Suprapubic skin (tissue), 4 donors: ENCODE data around the gene TMEM59L. TPM values are rescaled to one million over a fixed set of nuclear protein-coding genes. Genes with fewer than 3 reads are reported as not detected.

Experiments
- DNase-seq, 2 donors: peaks; one replicate each; pipeline ENCODE4 v3.0.0-alpha.2; 2019; ENCODE audit warnings: low spot score in 2 of 2
- H3K27ac ChIP-seq: fragments of 200-600 bp; sonication (generic); one replicate; pipeline ENCODE4 v1.5.1; 2019
- H3K27me3 ChIP-seq: fragments of 200-600 bp; sonication (generic); one replicate; pipeline ENCODE4 v1.5.1; 2019
- H3K36me3 ChIP-seq: fragments of 200-600 bp; sonication (generic); one replicate; pipeline ENCODE4 v1.5.1; 2019
- H3K4me1 ChIP-seq: fragments of 200-600 bp; sonication (generic); one replicate; pipeline ENCODE4 v1.5.1; 2019
- H3K4me3 ChIP-seq: fragments of 200-600 bp; sonication (generic); one replicate; pipeline ENCODE4 v1.5.1; 2019; ENCODE audit warnings: mild to moderate bottlenecking
- H3K9me3 ChIP-seq: fragments of 200-600 bp; sonication (generic); one replicate; pipeline ENCODE4 v1.5.1; 2019
- CTCF ChIP-seq, 2 donors: fragments of 200-600 bp in 1 of 2; fragments of 450-650 bp in 1 of 2; sonication (generic) in 1 of 2; IDR thresholded peaks; one replicate each; pipeline ENCODE4 v1.5.1; 2016 to 2019; ENCODE audit warnings: antibody characterized with exemption in 2 of 2, mild to moderate bottlenecking in 1 of 2, moderate library complexity in 1 of 2
- EP300 ChIP-seq: sonication (generic); formaldehyde crosslinking; IDR thresholded peaks from one replicate; pipeline ENCODE4 v1.6.1; 2017; ENCODE audit warnings: antibody characterized with exemption
- POLR2A ChIP-seq, 2 donors: fragments of 450-650 bp; IDR thresholded peaks; one replicate each; pipeline ENCODE4 v1.6.1; 2017; ENCODE audit warnings: antibody characterized with exemption in 2 of 2, mild to moderate bottlenecking in 2 of 2, moderate library complexity in 2 of 2
- POLR2AphosphoS5 ChIP-seq, 3 donors: sonication (generic); formaldehyde crosslinking; IDR thresholded peaks; one replicate each; pipeline ENCODE4 v1.6.1; 2017; ENCODE audit warnings: antibody characterized with exemption in 3 of 3
- WGBS: methylation state at CpG from one replicate; pipeline ENCODE4 v1.1.5; 2018; 5-methylcytosine and 5-hydroxymethylcytosine counted together
- total RNA-seq, 4 donors: library from RNA; depleted of rRNA; stranded (reverse); fragments of >200 nt; gene quantifications; one replicate each; pipeline ENCODE4 v1.1.0, GENCODE V29; 2016

TMEM59L gene
- total RNA-seq, 4 donors from 2014 or later: 0.49 to 1.4 (median 0.97) TPM

- no peak overlapping the region for H3K27ac ChIP-seq
- 95% methylated on average over 12 of the region's 12 CpGs for WGBS
- H3K27me3 ChIP-seq: no peaks in the 10 kb centered on the region
- H3K36me3 ChIP-seq: peaks cover 36% of the 10 kb centered on the region
- TF ChIP-seq POLR2A (IDR thresholded peaks at IDR 0.05) (no peak), CTCF (IDR thresholded peaks at IDR 0.05) (no peak), EP300 (no peak), POLR2AphosphoS5 (IDR thresholded peaks at IDR 0.05) (no peak)
- no peak for DNase-seq
- H3K9me3 ChIP-seq: no peaks in the 10 kb centered on the region
- no peak overlapping the region for H3K4me3 ChIP-seq
- peaks cover 11% of the 10 kb centered on the region for H3K4me1 ChIP-seq
Observed at GRCh38 chr19:18669524-18669817, 56.8 kb downstream of the TMEM59L start.

- Histone ChIP-seq H3K36me3 (peaks cover 36% of the 10 kb centered on the region), H3K4me1 (peaks cover 11% of the 10 kb centered on the region)
- whole genome bisulfite sequencing: 92% methylated on average over 11 of the region's 11 CpGs
Observed at GRCh38 chr19:18669883-18670282, 57.2 kb downstream of the TMEM59L start.

GRCh38 chr19:18670312-18670711 is 57.6 kb downstream of the TMEM59L start:
- Histone ChIP-seq H3K27me3 (no peaks in the 10 kb centered on the region), H3K9me3 (no peaks in the 10 kb centered on the region), H3K36me3 (peaks cover 34% of the 10 kb centered on the region), H3K27ac (no peak overlapping the region), H3K4me1 (peaks cover 11% of the 10 kb centered on the region), H3K4me3 (no peak overlapping the region)
- TF ChIP-seq EP300: no peak
- TF ChIP-seq POLR2A (IDR thresholded peaks at IDR 0.05): no peak
- TF ChIP-seq CTCF (IDR thresholded peaks at IDR 0.05): no peak
- no peak for TF ChIP-seq POLR2AphosphoS5 (IDR thresholded peaks at IDR 0.05)
- DNase-seq: no peak
- 87% methylated on average over 11 of the region's 13 CpGs for WGBS

More at GRCh38 chr19:18669883-18670282, 57.2 kb downstream of the TMEM59L start:
- H3K9me3 ChIP-seq: no peaks in the 10 kb centered on the region
- H3K27me3 ChIP-seq: no peaks in the 10 kb centered on the region
- H3K4me3 ChIP-seq: no peak overlapping the region
- no peak overlapping the region for H3K27ac ChIP-seq
- DNase-seq: no peak
- TF ChIP-seq CTCF (IDR thresholded peaks at IDR 0.05) (no peak), POLR2A (IDR thresholded peaks at IDR 0.05) (no peak), POLR2AphosphoS5 (IDR thresholded peaks at IDR 0.05) (no peak), EP300 (no peak)

Other genes with a start within 250 kb of the TMEM59L start
- gene GDF15, start 226.7 kb upstream of the TMEM59L start, total RNA-seq: under 1 TPM in 3 of 4 donors, not detected in 1; 0.57 to 0.89 (median 0.86) TPM
- under 1 TPM in 3 of 4 donors, not detected in 1; 0.59 to 0.79 (median 0.73) TPM for gene LRRC25, start 215.2 kb upstream of the TMEM59L start, total RNA-seq
- gene SSBP4, start 193.5 kb upstream of the TMEM59L start, total RNA-seq: 10 to 100 TPM; 18.1 to 30.5 (median 27.4) TPM
- gene ISYNA1, start 174.7 kb upstream of the TMEM59L start, total RNA-seq: 10 to 100 TPM in 3 of 4 donors, 1 to 10 TPM in 1; 7.9 to 27.6 (median 21.0) TPM
- 10 to 100 TPM; 27.0 to 59.5 (median 36.9) TPM for gene ELL, start 90.8 kb upstream of the TMEM59L start, total RNA-seq
- 100 to 1,000 TPM; 194 to 217 (median 203) TPM for gene FKBP8, start 69.3 kb upstream of the TMEM59L start, total RNA-seq
- 100 to 1,000 TPM in 1 of 4 donors, 10 to 100 TPM in 3; 72.4 to 107 (median 89.4) TPM for gene KXD1, start 55.0 kb upstream of the TMEM59L start, total RNA-seq
- 1,000 to 10,000 TPM in 1 of 4 donors, 100 to 1,000 TPM in 3; 405 to 1,087 (median 865) TPM for gene UBA52, start 41.0 kb upstream of the TMEM59L start, total RNA-seq
- 10 to 100 TPM; 77.0 to 86.7 (median 82.6) TPM for gene REX1BD, start 24.1 kb upstream of the TMEM59L start, total RNA-seq
- 10 to 100 TPM; 21.2 to 65.5 (median 47.9) TPM for gene CRLF1, start 6.1 kb upstream of the TMEM59L start, total RNA-seq
- gene KLHL26, start 24.2 kb downstream of the TMEM59L start, total RNA-seq: 10 to 100 TPM in 2 of 4 donors, 1 to 10 TPM in 2; 6.9 to 26.5 (median 11.5) TPM
- 1 to 10 TPM; 4.1 to 6.3 (median 4.7) TPM for gene CRTC1, start 70.8 kb downstream of the TMEM59L start, total RNA-seq
- 1 to 10 TPM; 5.1 to 9.1 (median 6.9) TPM for gene COMP, start 178.4 kb downstream of the TMEM59L start, total RNA-seq
- gene UPF1, start 219.1 kb downstream of the TMEM59L start, total RNA-seq: 100 to 1,000 TPM in 2 of 4 donors, 10 to 100 TPM in 2; 74.7 to 160 (median 99.2) TPM